ENCODE data around the gene FOXO6.

GRCh38 chr1:41365772-41366454 lies 4.7 kb downstream of the FOXO6 start:
- TF ChIP-seq POLR2AphosphoS5 (IDR thresholded peaks at IDR 0.05; ENCODE audit: low read depth, low read length) (no peak), EP300 (IDR thresholded peaks at IDR 0.05; ENCODE audit: borderline replicate concordance in 1 of 2, low read depth in 1 of 2, low read length in 1 of 2) (no peak), TCF12 (IDR thresholded peaks at IDR 0.05) (no peak), RXRA (IDR thresholded peaks at IDR 0.05; ENCODE audit: borderline replicate concordance, low read depth) (no peak)
- TF ChIP-seq, protein P1, sequence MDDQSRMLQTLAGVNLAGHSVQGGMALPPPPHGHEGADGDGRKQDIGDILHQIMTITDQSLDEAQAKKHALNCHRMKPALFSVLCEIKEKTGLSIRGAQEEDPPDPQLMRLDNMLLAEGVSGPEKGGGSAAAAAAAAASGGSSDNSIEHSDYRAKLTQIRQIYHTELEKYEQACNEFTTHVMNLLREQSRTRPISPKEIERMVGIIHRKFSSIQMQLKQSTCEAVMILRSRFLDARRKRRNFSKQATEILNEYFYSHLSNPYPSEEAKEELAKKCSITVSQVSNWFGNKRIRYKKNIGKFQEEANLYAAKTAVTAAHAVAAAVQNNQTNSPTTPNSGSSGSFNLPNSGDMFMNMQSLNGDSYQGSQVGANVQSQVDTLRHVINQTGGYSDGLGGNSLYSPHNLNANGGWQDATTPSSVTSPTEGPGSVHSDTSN (IDR thresholded peaks at IDR 0.05): no peak
- TF ChIP-seq, protein P2, sequence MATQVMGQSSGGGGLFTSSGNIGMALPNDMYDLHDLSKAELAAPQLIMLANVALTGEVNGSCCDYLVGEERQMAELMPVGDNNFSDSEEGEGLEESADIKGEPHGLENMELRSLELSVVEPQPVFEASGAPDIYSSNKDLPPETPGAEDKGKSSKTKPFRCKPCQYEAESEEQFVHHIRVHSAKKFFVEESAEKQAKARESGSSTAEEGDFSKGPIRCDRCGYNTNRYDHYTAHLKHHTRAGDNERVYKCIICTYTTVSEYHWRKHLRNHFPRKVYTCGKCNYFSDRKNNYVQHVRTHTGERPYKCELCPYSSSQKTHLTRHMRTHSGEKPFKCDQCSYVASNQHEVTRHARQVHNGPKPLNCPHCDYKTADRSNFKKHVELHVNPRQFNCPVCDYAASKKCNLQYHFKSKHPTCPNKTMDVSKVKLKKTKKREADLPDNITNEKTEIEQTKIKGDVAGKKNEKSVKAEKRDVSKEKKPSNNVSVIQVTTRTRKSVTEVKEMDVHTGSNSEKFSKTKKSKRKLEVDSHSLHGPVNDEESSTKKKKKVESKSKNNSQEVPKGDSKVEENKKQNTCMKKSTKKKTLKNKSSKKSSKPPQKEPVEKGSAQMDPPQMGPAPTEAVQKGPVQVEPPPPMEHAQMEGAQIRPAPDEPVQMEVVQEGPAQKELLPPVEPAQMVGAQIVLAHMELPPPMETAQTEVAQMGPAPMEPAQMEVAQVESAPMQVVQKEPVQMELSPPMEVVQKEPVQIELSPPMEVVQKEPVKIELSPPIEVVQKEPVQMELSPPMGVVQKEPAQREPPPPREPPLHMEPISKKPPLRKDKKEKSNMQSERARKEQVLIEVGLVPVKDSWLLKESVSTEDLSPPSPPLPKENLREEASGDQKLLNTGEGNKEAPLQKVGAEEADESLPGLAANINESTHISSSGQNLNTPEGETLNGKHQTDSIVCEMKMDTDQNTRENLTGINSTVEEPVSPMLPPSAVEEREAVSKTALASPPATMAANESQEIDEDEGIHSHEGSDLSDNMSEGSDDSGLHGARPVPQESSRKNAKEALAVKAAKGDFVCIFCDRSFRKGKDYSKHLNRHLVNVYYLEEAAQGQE (IDR thresholded peaks at IDR 0.05; ENCODE audit: low read depth, low read length): no peak
